Measurements from ENCODE around the gene ATP2A1.

DNA sequence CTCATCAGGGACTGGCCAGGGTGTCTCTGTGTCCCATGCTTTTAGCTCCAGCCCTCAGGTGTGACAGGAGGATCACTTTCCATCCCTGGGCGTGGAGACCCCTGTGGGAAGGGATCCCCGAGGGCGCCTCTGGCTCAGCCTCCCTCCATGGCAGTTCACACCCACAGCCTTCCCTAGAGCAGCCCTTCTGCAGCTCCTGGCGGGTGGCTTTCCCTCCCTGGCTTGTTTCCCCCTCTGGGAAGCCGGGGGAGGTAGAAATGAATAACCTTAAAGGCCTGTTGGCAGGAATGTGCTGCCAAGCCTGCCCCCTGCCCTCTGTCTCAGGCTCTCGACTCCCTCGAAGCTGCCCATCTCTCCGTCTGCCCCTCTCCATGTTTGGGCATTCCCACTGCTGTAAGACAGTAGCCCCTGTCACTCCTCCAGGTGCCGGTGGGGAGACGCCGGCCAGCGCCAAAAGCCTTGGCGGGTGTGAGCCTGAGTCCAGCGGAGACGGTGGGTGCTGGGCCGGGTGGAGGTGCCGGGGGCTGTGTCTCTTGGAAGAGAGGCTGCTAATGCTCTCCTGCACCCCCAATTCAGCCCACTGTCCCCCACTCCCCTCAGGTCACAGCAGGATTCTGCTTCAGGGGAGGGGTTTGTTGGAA lies 2.1 kb upstream of the ATP2A1 start:
- TF ChIP-seq, protein P1, sequence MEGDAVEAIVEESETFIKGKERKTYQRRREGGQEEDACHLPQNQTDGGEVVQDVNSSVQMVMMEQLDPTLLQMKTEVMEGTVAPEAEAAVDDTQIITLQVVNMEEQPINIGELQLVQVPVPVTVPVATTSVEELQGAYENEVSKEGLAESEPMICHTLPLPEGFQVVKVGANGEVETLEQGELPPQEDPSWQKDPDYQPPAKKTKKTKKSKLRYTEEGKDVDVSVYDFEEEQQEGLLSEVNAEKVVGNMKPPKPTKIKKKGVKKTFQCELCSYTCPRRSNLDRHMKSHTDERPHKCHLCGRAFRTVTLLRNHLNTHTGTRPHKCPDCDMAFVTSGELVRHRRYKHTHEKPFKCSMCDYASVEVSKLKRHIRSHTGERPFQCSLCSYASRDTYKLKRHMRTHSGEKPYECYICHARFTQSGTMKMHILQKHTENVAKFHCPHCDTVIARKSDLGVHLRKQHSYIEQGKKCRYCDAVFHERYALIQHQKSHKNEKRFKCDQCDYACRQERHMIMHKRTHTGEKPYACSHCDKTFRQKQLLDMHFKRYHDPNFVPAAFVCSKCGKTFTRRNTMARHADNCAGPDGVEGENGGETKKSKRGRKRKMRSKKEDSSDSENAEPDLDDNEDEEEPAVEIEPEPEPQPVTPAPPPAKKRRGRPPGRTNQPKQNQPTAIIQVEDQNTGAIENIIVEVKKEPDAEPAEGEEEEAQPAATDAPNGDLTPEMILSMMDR (conservative IDR thresholded peaks at IDR 0.05; ENCODE audit: low read depth, low read length) = no peak
- no peak for TF ChIP-seq EZH2 (IDR thresholded peaks at IDR 0.05; ENCODE audit: borderline replicate concordance, low read depth, low read length, poor library complexity, severe bottlenecking)

Measured in A673 (cell line).